ENCODE data around the gene SELENOO. TPM values are rescaled to one million over a fixed set of nuclear protein-coding genes. Genes with fewer than 3 reads are reported as not detected.
A peak's percentile ranks its signal among the peaks of the same experiment; 100 is the strongest.

Gene SELENOO
- total RNA-seq, 1 experiment from 2014 or later = 34.3 TPM

DNA sequence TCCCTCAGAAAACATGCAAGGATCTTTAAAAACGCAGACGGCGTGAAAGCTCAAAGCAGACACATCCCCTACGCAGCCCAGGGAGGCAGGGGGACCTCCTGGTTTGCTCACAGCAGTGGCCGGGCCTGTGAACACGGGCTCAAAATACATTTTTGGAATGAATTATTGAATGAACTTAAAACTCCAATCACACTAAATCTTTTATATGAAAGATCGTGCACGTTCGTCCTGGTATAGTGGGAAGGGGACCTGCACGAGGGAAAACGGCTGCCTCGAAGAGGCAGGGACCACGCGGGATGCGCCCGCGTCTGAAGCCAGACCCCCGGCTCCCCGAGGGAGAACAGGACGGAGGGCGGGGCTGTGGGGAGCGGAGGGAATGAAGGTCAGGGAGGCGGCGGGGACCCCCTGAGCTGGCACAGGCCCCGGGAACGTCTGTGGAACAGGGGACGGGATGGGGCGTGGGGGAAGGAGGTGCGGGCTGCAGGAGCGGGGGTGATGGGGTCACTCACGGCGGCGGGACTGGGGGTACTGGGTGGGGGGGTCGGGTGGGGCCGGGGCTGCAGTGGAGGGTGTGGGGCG, 31.5 kb upstream of the SELENOO start:
- in situ Hi-C loops (cut with HindIII; ENCODE audit: low pct_unique_long_range_greater_than_20kb, low sequenced_read_pairs) = no loop called here
- no peak for ATAC-seq

DNA sequence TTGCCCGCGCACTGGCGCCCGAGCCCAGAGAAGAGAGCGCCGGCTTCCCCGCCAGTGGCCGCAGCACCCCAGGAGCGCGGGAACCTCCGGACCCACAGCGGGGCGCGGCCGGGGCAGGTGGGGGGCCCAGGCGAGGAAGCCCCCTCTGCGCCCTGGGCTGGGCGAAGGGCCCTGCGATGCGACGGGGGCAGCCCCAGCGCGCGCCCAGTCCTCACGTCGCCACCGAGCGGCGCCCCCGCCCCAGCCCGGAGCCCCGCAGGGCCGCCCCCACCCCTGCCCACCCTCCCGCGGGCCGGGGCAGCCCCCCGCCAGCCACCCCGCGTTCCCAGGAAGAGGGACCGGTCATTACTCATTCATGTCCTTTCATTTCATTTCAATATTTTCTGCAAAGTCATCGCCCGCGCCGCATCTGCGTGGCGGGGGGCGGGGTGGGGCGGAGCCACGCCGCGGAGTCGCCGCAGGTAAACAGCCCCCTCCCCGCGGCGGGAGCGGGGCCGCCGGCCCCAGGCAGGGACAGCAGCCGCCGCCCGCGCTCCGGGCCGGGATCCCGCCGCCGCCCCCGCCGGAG, 31.0 kb upstream of the SELENOO start:
- ATAC-seq (peak; percentile 59), DNase-seq (ENCODE audit: low read depth, low spot score) (no peak)
- no TSS peak for BruUV-seq (replicated peaks)
- intact Hi-C loops (cut with micrococcal nuclease; ENCODE audit: unreplicated experiment) (no loop called here), in situ Hi-C loops (cut with HindIII; ENCODE audit: low pct_unique_long_range_greater_than_20kb, low sequenced_read_pairs) (no loop called here)
- TF ChIP-seq, protein P1, sequence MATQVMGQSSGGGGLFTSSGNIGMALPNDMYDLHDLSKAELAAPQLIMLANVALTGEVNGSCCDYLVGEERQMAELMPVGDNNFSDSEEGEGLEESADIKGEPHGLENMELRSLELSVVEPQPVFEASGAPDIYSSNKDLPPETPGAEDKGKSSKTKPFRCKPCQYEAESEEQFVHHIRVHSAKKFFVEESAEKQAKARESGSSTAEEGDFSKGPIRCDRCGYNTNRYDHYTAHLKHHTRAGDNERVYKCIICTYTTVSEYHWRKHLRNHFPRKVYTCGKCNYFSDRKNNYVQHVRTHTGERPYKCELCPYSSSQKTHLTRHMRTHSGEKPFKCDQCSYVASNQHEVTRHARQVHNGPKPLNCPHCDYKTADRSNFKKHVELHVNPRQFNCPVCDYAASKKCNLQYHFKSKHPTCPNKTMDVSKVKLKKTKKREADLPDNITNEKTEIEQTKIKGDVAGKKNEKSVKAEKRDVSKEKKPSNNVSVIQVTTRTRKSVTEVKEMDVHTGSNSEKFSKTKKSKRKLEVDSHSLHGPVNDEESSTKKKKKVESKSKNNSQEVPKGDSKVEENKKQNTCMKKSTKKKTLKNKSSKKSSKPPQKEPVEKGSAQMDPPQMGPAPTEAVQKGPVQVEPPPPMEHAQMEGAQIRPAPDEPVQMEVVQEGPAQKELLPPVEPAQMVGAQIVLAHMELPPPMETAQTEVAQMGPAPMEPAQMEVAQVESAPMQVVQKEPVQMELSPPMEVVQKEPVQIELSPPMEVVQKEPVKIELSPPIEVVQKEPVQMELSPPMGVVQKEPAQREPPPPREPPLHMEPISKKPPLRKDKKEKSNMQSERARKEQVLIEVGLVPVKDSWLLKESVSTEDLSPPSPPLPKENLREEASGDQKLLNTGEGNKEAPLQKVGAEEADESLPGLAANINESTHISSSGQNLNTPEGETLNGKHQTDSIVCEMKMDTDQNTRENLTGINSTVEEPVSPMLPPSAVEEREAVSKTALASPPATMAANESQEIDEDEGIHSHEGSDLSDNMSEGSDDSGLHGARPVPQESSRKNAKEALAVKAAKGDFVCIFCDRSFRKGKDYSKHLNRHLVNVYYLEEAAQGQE (IDR thresholded peaks at IDR 0.05; ENCODE audit: insufficient read depth in 1 of 2, low read depth in 2 of 2, low read length in 1 of 2) = no peak
- Histone ChIP-seq H3K4me3 (ENCODE audit: low read depth in 2 of 2, low read length in 2 of 2) (peak overlapping the region in 1 of 2 experiments; percentile 27; a peak in 3 of 4 replicates), H3K4me1 (ENCODE audit: control insufficient read depth, insufficient read depth, low read length) (no peaks in the 10 kb centered on the region), H3K27me3 (ENCODE audit: control insufficient read depth, insufficient read depth, low read length) (no peaks in the 10 kb centered on the region), H3K36me3 (ENCODE audit: control insufficient read depth, insufficient read depth, low read length) (no peaks in the 10 kb centered on the region), H3K27ac (ENCODE audit: low read length) (no peak overlapping the region), H3K9me3 (ENCODE audit: control insufficient read depth, insufficient read depth, low read depth, low read length) (no peaks in the 10 kb centered on the region)
- CTCF ChIA-PET = no interaction called here
- POLR2A ChIA-PET = no interaction called here

More for the DNA sequence above, 31.5 kb upstream of the SELENOO start:
- TF ChIP-seq POLR2AphosphoS5 (IDR thresholded peaks at IDR 0.05; ENCODE audit: low read depth, low read length) (no peak), TCF7L2 (IDR thresholded peaks at IDR 0.05; ENCODE audit: low read depth, low read length) (no peak), SIN3A (IDR thresholded peaks at IDR 0.05; ENCODE audit: borderline replicate concordance, insufficient read depth, low read depth, low read length) (no peak)
- TF ChIP-seq, protein P1 (IDR thresholded peaks at IDR 0.05; ENCODE audit: insufficient read depth in 1 of 2, low read depth in 2 of 2, low read length in 1 of 2) = no peak
- TF ChIP-seq, protein P2, sequence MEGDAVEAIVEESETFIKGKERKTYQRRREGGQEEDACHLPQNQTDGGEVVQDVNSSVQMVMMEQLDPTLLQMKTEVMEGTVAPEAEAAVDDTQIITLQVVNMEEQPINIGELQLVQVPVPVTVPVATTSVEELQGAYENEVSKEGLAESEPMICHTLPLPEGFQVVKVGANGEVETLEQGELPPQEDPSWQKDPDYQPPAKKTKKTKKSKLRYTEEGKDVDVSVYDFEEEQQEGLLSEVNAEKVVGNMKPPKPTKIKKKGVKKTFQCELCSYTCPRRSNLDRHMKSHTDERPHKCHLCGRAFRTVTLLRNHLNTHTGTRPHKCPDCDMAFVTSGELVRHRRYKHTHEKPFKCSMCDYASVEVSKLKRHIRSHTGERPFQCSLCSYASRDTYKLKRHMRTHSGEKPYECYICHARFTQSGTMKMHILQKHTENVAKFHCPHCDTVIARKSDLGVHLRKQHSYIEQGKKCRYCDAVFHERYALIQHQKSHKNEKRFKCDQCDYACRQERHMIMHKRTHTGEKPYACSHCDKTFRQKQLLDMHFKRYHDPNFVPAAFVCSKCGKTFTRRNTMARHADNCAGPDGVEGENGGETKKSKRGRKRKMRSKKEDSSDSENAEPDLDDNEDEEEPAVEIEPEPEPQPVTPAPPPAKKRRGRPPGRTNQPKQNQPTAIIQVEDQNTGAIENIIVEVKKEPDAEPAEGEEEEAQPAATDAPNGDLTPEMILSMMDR (IDR thresholded peaks at IDR 0.05) = no peak
- Histone ChIP-seq H3K4me3 (ENCODE audit: low read depth in 2 of 2, low read length in 2 of 2) (no peak overlapping the region; a peak in 1 of 4 replicates), H3K27ac (ENCODE audit: low read length) (no peak overlapping the region), H3K4me1 (ENCODE audit: control insufficient read depth, insufficient read depth, low read length) (no peaks in the 10 kb centered on the region), H3K27me3 (ENCODE audit: control insufficient read depth, insufficient read depth, low read length) (no peaks in the 10 kb centered on the region), H3K36me3 (ENCODE audit: control insufficient read depth, insufficient read depth, low read length) (no peaks in the 10 kb centered on the region), H3K9me3 (ENCODE audit: control insufficient read depth, insufficient read depth, low read depth, low read length) (no peaks in the 10 kb centered on the region)
- no TSS peak for BruUV-seq (replicated peaks)
- CTCF ChIA-PET = no interaction called here
- no peak for DNase-seq (ENCODE audit: low read depth, low spot score)
- intact Hi-C loops (cut with micrococcal nuclease; ENCODE audit: unreplicated experiment) = no loop called here
- POLR2A ChIA-PET = no interaction called here
